NCI-H524 treated with DMSO at 0.1 percent for 48 hours (cell line): ENCODE data around the gene LCE1C.

Experiments
- DNase-seq: peaks from one replicate; lab custom pipeline; 2025; lab: John Stamatoyannopoulos, UW

Gene LCE1C, protein sequence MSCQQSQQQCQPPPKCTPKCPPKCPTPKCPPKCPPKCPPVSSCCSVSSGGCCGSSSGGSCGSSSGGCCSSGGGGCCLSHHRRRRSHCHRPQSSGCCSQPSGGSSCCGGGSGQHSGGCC

DNA sequence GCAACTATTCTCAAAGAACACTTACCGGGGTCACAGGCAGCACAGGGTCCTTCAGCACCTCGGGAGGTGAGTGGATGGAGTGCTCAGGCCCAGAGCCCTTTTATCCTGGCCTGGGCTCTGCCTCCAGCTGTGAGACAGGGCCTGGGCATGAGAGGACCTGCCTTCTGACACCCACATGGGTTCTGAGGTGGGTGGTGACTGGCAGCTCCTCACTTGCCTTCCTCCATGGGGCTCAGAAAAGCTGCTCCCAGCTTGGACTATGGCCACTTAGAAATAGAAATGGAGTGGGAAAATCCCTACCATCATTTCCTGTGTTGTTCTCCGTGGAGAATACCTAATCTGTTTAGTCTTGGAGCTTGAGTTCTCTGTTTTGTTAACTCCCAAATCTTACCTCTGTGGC is at the start of gene LCE1C:
Gene LCE1C, minus strand, starts transcription at position 76 of the 400 bp plus-strand sequence. CDS start 1,173 bp downstream, outside the sequence.
- DNase-seq: no peak

DNA sequence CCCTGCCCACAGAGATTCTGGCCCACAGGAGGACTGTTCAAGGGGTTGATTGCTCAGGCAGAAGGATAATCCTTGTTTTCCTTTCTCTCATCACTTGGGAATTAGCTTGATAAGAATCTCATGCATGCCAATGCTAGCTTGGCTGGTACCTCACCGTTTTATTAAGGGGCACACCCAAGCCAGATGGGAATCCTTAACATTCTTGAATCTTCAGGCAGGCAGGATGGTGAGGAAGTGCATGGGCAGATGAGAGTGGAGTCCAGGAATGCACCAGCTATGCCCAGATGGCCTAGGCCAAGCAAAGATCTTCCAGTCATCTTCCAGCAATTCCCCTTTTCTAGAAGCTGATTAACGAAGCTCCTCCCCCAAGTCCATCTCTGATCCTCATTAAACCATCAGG is 49.2 kb upstream of the LCE1C start:
- no peak for DNase-seq

DNA sequence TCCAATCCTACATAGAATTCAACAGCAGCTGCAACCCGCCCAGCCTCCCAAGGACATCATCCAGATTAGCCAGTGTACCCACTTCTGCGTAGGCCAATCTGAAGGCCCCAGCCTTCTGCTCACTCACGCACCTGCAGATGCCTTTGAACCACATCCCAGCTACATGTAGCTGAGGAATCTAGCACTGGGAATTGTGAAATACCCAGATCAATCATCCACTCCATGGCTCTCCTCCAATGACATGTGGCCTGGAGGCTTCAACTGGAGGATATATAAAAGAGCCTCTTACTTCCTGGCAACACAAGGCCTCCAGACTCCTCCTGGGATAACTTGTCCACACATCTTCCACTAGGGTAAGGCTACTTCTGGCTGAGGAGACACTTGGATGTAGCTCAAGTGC is 36.1 kb upstream of the LCE1C start, which contains the start of gene LCE6A:
Gene LCE6A, plus strand, starts transcription at position 301 of the 400 bp plus-strand sequence. CDS start 665 bp downstream, outside the sequence.
- DNase-seq: no peak

DNA sequence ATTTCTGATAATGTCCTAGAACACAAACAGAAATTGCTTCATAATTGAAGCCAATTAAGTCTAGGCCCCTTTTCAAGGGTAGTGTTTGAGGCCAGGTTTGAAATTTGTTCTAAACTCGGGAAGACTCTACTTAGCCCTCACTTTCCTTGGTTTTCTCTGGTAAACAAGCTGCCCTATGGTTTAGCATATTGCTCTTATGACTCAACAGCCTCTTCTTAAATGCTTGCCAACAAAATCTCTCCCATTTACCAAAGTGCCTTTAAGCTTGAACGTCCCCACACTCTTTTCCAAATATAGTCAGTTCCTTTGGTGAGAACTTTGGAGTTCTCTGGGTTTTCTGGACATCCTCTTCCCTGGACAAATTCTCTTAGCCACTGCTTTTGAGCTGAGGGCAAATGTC is 30.4 kb upstream of the LCE1C start:
- DNase-seq: no peak

DNA sequence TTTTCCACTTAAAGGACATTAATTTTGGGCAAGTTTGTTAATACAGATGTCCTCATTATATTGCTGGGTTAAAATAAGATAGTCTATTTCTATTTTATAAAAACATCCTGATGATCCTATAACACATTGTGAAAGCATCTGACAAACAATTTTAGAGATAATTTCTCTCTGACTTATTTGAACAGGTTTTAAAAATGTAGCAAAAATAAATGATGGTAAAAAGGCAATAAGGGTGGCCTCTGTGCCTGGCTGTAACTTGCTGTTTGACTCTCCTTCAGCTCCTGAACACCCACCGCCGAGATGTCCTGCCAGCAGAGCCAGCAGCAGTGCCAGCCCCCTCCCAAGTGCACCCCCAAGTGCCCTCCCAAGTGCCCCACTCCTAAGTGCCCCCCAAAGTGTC is 20.7 kb upstream of the LCE1C start, which contains the start of gene LCE1A:
Gene LCE1A, plus strand, starts transcription at position 301 of the 400 bp plus-strand sequence. Its CDS starts 0 bp downstream, at position 301.
- DNase-seq: no peak

DNA sequence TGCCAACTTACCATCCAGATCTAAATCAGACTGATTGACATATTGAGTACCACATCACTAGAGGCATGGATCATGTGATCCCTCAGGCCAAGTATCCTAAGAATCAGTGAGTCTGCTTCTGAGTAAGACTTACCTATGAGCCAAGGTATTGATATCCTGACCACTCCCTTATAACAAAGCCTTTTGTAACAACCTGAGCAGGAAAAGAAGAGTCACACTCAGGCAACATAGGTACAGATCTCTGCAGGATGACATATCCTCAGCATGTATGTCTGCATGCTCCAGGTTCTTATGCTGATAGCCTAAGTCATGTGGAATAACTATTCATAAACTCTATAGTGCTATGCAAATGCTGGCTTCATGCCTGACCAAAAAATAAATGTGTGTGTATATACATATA is 18.5 kb upstream of the LCE1C start:
- no peak for DNase-seq

DNA sequence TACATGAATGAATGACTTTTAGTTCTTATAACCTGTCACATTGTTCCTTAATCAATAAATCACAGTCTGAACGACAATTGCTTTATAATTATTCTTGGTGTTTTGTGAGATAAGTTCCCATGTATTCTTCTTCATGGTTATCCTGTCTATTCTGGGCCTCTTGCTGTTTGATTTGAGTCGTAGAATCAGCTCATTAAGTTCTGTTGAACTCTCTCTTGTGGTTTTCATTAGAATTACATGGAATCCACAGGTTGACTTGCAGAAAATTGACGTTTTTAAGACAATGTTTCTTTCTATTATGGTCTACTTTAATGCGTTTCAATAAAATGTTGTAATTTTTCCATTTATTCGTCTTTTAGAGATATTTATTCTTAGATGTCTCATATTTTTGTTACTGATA is 16.8 kb upstream of the LCE1C start:
- no peak for DNase-seq

DNA sequence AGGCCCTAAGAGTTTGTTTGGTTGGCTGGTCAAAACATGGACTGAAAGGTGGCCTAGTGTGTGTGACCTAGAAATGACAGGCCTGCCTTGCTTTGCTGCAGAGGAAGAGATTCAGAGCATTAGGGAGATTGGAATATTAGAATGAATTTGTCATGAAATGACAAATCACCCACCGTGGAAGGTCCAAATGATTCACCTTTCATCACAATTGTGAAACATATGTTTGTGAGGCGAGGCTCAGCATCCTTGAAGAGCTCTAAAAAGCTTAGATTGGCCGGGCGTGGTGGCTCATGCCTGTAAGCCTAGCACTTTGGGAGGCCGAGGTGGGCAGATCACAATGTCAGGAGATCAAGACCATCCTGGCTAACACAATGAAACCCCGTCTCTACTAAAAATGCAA is 10.9 kb upstream of the LCE1C start:
- DNase-seq: no peak

DNA sequence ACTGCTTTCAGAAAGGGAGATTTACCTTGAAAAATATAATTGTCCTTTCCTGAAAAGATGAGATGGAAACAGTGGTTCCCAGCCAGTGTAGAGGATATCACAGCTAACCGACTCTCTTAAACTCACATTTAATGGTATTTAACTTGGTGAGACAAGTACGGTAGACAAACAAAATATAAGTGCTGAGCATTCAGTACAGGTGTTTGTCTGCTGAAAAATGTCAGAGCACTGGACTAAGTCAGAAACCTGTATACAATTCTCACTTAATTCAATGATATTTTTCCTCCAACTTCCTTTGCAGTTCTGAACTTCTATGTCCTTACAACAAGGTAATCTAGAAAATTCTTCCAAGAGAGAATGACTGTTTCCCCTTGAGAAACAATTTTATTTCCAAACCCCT is 5.2 kb upstream of the LCE1C start, which contains the start of gene LCE1B:
Gene LCE1B, plus strand, starts transcription at position 301 of the 400 bp plus-strand sequence. CDS start 476 bp downstream, outside the sequence.
- no peak for DNase-seq

DNA sequence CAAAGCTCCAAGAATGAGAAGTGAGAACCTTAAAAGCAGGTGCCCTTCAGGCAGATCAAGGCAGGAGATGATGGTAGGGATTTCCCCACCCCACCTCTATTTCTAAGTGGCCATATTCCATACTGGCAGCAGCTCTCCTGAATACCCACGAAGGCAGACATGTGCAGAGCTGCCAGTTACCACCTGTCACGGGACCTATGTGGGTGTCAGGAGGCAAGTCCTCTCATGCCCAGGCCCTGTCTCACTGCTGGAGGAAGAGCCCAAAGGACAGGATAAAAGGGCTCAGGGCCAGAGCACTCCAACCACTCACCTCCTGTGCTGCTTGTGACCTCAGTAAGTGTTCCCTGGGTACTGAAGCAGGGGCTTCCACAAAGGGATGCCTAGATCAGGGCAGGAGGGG is 4.6 kb upstream of the LCE1C start:
- DNase-seq: no peak

DNA sequence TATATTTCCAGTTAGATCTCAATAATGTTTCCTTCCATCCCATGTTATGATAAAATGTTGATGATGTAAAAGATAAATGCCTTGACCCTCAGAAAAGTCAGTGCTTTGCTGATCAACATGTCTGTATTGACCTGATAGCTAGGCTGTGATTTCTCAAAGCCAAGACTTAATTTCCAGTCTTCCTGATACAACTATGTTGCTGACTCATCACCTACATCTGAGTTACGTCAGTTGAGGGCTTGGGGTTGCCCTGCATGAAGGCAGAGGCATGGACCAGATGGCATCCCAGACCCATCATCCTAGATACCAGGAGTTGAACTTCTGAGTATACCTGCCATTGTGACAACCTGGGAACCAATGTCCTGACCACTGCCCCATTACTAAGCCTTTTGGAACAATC is 5.1 kb downstream of the LCE1C start:
- no peak for DNase-seq

DNA sequence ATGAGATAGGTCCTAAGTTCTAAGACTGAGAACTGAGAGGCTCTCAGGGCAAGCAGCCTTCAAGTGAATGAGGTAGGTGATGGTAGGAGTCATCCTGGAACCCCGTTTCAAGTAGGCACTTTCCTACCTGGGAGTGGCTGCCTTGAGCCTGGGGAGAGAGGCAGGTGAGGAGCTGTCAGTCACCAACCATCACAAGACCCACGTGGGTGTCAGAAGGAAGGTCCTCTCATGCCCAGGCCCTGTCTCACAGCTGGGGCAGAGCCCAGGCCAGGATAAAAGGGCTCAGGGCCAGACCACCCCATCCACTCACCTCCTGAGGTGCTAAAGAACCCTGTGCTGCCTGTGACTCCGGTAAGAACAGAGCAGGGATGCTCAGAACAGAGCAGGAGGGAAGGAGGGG is 10.0 kb downstream of the LCE1C start, which contains the start of gene LCE1D:
Gene LCE1D, plus strand, starts transcription at position 301 of the 400 bp plus-strand sequence. CDS start 1,074 bp downstream, outside the sequence.
- DNase-seq: no peak

DNA sequence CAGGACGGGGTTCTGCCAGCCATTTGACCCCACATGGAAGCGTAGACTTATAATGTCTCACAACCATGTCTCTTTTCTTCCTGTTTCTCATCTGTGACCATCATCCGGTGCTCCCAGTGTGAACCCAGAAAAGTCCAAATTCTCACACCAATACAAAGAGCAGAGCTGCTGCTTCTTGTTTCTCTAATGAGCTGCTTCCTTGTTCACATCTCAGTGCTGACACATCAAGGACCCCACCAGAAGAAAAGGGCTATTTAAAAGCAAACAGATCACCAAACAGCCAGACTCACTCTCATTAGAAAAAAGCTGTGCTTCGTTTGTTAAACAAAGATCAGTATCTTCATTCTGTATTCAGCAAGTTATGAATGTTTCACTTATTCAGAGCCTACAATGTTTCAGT is 10.8 kb downstream of the LCE1C start:
- DNase-seq: no peak

DNA sequence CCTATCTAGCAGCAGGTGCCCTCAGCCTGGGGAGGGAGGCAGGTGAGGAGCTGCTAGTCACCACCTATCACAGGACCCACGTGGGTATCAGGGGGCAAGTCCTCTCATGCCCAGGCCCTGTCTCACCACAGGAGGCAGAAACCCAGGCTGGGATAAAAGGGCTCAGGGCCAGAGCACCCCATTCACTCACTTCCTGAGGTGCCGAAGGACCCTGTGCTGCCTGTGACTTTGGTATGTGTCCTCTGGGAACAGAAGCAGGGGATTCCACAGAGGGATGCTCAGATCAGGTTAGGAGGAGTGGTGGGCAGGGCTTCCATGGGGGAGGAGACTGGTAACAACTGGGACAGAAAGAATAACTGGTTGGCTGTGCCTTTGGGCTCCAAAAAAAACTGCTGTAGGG is 20.4 kb downstream of the LCE1C start, which contains the start of gene LCE1E:
Gene LCE1E, plus strand, starts transcription at position 181 of the 400 bp plus-strand sequence. CDS start 1,043 bp downstream, outside the sequence.
- DNase-seq: no peak

DNA sequence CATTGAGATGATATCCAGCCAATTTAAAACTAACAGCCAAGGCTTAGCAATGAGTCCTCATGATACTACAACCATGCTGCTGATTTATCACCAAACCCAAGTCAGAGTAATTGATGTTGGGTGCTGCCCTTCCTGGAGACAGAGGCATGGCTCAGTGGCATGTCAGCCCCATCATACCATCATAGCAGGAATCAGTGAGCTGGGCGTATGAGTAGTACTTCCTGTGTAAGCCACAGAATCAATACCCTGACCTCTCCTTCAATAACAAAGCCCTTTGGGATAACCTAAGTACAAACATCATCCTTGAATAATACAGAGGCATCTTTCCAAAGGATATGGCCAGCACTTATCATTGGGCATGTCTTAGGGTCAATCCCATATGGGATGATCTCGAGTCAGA is 23.4 kb downstream of the LCE1C start:
- no peak for DNase-seq

DNA sequence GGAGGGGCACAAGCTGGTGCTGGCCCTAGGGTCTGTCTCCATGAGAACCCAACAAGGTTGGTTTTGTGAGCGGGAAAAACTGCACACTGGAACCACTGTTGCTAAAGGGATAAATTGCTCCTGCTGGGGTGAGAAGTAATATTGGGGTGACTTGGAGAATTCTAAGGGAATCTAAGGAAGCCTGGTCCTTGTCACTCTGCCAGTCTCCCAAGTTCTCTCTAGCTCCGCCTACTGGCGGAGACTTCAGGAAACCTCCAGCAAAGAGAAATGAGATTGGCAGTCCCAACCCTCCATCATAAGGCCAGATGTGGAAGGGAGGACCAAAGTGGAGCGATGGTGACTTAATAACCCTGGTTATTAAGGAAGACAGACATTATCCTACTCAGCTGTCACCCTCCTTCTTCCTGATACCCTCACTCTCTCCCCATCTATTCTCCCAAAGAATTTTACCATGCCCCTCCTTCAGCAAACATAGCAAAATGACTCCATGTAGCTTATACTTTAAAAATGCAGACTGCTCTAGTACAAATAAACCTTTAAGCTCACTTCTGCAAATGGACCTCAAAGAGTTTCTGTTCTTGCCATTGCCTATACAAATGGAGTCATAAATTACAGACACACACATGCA is 28.8 kb downstream of the LCE1C start:
- DNase-seq: no peak

DNA sequence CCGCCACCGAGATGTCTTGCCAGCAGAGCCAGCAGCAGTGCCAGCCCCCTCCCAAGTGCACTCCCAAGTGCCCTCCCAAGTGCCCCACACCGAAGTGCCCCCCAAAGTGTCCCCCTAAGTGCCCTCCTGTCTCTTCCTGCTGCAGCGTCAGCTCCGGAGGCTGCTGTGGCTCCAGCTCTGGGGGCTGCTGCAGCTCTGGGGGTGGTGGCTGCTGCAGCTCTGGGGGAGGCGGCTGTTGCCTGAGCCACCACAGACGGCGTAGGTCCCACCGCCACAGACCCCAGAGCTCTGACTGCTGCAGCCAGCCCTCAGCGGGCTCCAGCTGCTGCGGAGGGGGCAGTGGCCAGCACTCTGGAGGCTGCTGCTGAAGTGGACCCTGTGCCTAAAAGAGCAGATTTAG is 30.1 kb downstream of the LCE1C start:
- no peak for DNase-seq

DNA sequence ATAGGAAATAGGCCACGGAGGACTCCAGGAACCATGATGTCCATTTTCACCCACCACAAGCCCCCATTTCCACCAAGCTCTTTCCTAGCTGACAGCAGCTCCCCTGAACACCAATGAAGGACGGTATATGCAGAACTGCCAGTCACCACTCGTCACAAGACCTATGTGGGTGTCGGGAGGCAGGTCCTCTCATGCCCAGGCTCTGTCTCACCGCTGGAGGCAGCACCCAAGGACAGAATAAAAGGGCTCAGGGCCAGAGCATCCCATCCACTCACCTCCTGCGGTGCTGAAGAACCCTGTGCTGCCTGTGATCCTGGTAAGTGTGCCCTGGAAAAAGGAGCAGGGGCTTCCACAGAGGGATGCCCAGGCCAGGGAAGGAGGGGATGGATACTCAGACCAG is 31.6 kb downstream of the LCE1C start, which contains the start of gene LCE1F:
Gene LCE1F, plus strand, starts transcription at position 266 of the 400 bp plus-strand sequence. CDS start 1,232 bp downstream, outside the sequence.
- no peak for DNase-seq

DNA sequence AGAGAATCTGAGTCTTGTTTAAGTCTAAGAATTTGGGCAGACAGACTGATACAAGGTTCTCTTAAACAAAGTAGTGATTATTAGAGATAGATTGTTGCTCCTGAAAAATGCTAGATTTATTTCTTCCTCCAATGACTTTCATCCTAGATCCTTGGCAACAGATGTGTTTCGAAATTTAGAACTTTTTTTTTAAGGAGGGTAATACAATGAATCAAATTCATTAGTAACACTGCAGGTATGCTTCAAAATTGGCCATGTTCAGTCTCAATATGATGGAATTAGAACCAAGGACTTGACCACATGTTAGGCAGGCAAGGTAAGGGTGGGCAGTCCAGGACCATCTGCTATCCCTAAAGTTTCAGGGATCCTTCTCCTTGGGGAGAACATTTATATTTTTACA is 36.0 kb downstream of the LCE1C start:
- DNase-seq: no peak

DNA sequence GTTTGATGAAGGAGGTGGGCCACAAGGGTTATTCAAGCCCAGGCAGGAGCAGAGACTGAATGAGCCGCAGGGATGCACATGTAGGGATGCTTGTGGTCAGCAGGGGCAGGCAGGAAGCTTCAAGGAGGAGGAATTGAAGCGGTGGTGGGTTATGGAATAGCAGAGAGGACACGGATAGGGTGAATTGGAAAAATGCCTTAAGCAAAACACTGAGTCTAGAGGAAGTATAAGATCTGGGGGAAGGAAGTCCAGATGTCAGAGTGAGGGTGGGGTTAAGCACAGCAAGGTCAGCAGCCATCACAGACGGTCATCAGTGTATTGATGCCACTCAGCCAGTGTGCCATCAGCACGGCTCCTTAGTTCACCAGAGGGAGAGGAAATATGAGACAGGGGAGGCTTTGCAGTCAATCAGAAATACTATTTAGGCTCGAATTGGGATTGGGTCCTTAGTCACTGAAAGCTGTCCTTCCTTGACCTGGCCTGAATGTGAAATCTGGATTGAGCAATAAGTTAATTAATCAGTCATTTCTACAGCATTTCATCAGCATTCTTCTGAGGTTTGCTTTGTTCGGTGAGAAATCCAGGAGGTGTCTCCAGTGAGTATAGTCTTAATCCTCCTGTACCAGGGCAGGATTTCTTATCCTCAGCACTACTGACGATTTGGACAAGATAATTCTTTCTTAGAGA is 37.5 kb downstream of the LCE1C start:
- DNase-seq: no peak

DNA sequence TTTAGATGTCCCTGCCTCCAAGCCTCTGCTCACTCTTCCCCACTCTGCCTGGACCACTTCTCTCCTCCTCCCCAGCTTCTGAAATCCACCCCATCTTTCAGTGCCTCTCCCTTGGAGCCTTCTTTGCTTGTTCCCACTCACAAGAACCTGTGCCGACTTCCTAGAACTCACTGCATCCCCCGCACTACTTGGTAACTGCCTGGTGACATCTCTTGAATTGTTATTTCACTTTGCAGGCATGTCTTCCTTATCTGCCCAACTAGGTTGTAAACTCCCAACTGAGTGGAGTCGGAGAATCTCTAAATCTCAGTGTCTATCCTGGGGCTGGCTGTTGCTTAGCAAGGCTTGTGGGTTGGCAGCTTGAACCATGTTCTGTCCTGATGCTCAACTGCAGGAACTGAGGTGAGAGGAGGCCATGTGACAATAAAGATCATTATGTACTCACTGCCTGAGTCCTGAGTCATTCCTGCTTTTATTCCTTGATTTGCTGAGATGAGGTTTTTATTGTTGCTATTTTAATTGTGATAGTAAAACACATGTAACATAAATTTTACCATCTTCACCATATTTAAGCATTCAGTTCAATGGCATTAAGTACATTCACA is 44.7 kb downstream of the LCE1C start:
- DNase-seq: no peak

DNA sequence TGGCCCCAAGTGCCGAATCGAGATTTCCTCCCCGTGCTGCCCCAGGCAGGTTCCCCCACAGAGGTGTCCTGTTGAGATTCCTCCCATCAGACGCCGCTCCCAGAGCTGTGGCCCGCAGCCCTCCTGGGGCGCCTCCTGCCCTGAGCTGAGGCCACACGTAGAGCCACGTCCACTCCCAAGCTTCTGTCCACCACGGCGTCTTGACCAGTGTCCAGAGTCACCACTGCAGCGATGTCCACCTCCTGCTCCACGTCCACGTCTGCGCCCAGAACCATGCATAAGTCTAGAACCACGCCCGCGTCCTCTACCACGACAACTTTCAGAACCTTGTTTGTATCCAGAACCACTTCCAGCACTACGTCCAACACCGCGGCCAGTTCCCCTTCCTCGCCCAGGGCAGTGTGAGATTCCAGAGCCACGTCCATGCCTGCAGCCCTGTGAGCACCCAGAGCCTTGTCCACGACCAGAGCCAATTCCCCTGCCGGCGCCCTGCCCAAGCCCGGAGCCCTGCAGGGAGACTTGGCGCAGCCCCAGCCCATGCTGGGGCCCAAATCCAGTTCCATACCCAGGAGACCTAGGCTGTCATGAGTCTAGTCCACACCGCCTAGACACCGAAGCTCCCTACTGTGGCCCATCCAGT is 45.8 kb downstream of the LCE1C start:
- no peak for DNase-seq
